SK-N-SH (cell line): ENCODE measurements around the gene NUDT7. TPM values are rescaled to one million over a fixed set of nuclear protein-coding genes. Genes with fewer than 3 reads are reported as not detected.

Experiments used
- CTCF ChIA-PET: fragments of 300-600, 350-600 bp; formaldehyde crosslinking; extraction: SDS; loops from one replicate; lab custom pipeline; 2021; lab: Yijun Ruan, JAX
- POLR2A ChIA-PET: fragments of 350-600 bp; sonication (Branson Sonifier 250); formaldehyde crosslinking; extraction: SDS; loops from one replicate; lab custom pipeline; 2020; ENCODE audit warnings: antibody characterized with exemption, inconsistent platforms; lab: Yijun Ruan, JAX
- DNase-seq: peaks from one replicate; pipeline ENCODE4 v3.0.0; 2012
- H2AFZ ChIP-seq: fragments of 200-600 bp; sonication (generic); 2 replicates; pipeline ENCODE4 v1.8.1; 2016; ENCODE audit warnings: antibody characterized with exemption, mild to moderate bottlenecking, low read depth
- H3F3A ChIP-seq: fragments of 200-600 bp; sonication (generic); replicated peaks from 2 replicates; pipeline ENCODE3; 2016; ENCODE audit warnings: antibody characterized with exemption, mild to moderate bottlenecking; ENCODE audit not compliant: insufficient read depth
- H3K27ac ChIP-seq, 2 experiments: fragments of 200-500 bp in 1 of 2; fragments of 200-600 bp in 1 of 2; sonication (Bioruptor generic) in 1 of 2; sonication (generic), shearing (Covaris generic) in 1 of 2; 2 replicates each; pipeline versions ENCODE4 v1.5.1 to v1.6.1; 2014 to 2016; ENCODE audit warnings: low read depth in 2 of 2, inconsistent platforms in 1 of 2, low read length in 1 of 2, mild to moderate bottlenecking in 1 of 2, mixed read lengths in 1 of 2
- H3K27me3 ChIP-seq: fragments of 200-600 bp; sonication (generic), shearing (Covaris generic); 2 replicates; pipeline ENCODE4 v1.6.1; 2016; ENCODE audit warnings: mixed run types; ENCODE audit not compliant: insufficient read depth
- H3K36me3 ChIP-seq, 2 experiments: fragments of 200-500 bp in 1 of 2; fragments of 200-600 bp in 1 of 2; sonication (Bioruptor generic) in 1 of 2; sonication (generic) in 1 of 2; replicated peaks in 1 of 2; 2 replicates each; pipeline versions ENCODE3 to v1.5.1; 2014 to 2016; ENCODE audit warnings: low read length in 1 of 2, mild to moderate bottlenecking in 1 of 2; ENCODE audit not compliant: insufficient read depth in 2 of 2, control insufficient read depth in 1 of 2
- H3K4me1 ChIP-seq, 2 experiments: fragments of 200-500 bp in 1 of 2; fragments of 200-600 bp in 1 of 2; sonication (Bioruptor generic) in 1 of 2; sonication (generic), shearing (Covaris generic) in 1 of 2; 2 replicates each; pipeline versions ENCODE4 v1.5.1 to v1.6.1; 2014 to 2016; ENCODE audit warnings: low read depth in 1 of 2, low read length in 1 of 2, mixed run types in 1 of 2; ENCODE audit not compliant: insufficient read depth in 2 of 2, control insufficient read depth in 1 of 2
- H3K4me2 ChIP-seq: fragments of 200-600 bp; sonication (generic), shearing (Covaris generic); 2 replicates; pipeline ENCODE4 v1.6.1; 2017; ENCODE audit warnings: mixed run types
- H3K4me3 ChIP-seq, 2 experiments: fragments of 200-500 bp in 1 of 2; fragments of 200-600 bp in 1 of 2; sonication (Bioruptor generic) in 1 of 2; sonication (generic), shearing (Covaris generic) in 1 of 2; 2 replicates each; pipeline versions ENCODE4 v1.5.1 to v1.8.1; 2014 to 2016; ENCODE audit warnings: low read depth in 2 of 2, inconsistent platforms in 1 of 2, low read length in 1 of 2, mild to moderate bottlenecking in 1 of 2, mixed read lengths in 1 of 2, moderate library complexity in 1 of 2
- H3K79me2 ChIP-seq: fragments of 200-600 bp; sonication (generic); 2 replicates; pipeline ENCODE4 v1.8.1; 2017; ENCODE audit warnings: mild to moderate bottlenecking; ENCODE audit not compliant: insufficient read depth
- H3K9ac ChIP-seq: fragments of 200-600 bp; sonication (generic); 2 replicates; pipeline ENCODE4 v1.6.1; 2017; ENCODE audit warnings: mixed run types
- H3K9me2 ChIP-seq: fragments of 200-600 bp; sonication (generic); 2 replicates; pipeline ENCODE4 v1.6.1; 2017; ENCODE audit warnings: mixed run types
- H3K9me3 ChIP-seq: fragments of 200-600 bp; sonication (generic); 2 replicates; pipeline ENCODE4 v1.6.1; 2017; ENCODE audit warnings: mixed run types, mild to moderate bottlenecking, moderate library complexity
- H4K20me1 ChIP-seq: fragments of 200-600 bp; sonication (generic); 2 replicates; pipeline ENCODE4 v1.6.1; 2017; ENCODE audit warnings: mild to moderate bottlenecking, mixed run types; ENCODE audit not compliant: insufficient read depth
- GABPA ChIP-seq: IDR thresholded peaks from 2 replicates; pipeline ENCODE4 v1.4.0; 2012; ENCODE audit warnings: low read depth, mild to moderate bottlenecking
- IRF3 ChIP-seq: fragments of 150-350 bp; IDR thresholded peaks from 2 replicates; pipeline ENCODE4 v1.6.1; 2016; ENCODE audit warnings: mild to moderate bottlenecking, low read depth, low read length
- MAX ChIP-seq: IDR thresholded peaks from 2 replicates; pipeline ENCODE4 v1.4.0; 2012; ENCODE audit warnings: low read depth
- NFIC ChIP-seq: IDR thresholded peaks from 2 replicates; pipeline ENCODE4 v1.4.0; 2012; ENCODE audit warnings: borderline replicate concordance
- SMC3 ChIP-seq: IDR thresholded peaks from 2 replicates; pipeline ENCODE4 v1.6.1; 2012; ENCODE audit warnings: low read depth, low read length, improper control_type of control experiment
- TAF1 ChIP-seq: IDR thresholded peaks from 2 replicates; pipeline ENCODE4 v1.6.1; 2012; ENCODE audit warnings: low read depth, mild to moderate bottlenecking, low read length, moderate library complexity, borderline replicate concordance
- TEAD4 ChIP-seq: IDR thresholded peaks from 2 replicates; pipeline ENCODE4 v1.4.0; 2012; ENCODE audit warnings: mild to moderate bottlenecking, borderline replicate concordance; ENCODE audit not compliant: insufficient read depth
- WGBS: methylation state at CpG from one replicate; pipeline ENCODE4 v1.1.6; 2017; ENCODE audit warnings: low lambda C conversion rate; 5-methylcytosine and 5-hydroxymethylcytosine counted together
- polyA plus RNA-seq, 3 experiments: library from polyadenylated mRNA; depleted of rRNA; stranded (reverse); fragments of >200 nt; gene quantifications; 2 replicates each; pipeline ENCODE4 v1.2.3, GENCODE V29; 2012
- TF ChIP-seq, protein P1 (sequence below): IDR thresholded peaks from 2 replicates; pipeline ENCODE4 v1.6.1; 2012; ENCODE audit warnings: mild to moderate bottlenecking, low read depth, low read length, moderate library complexity
- TF ChIP-seq, protein P2 (sequence below): fragments of 150-350 bp; IDR thresholded peaks from 2 replicates; pipeline ENCODE4 v1.6.1; 2017; ENCODE audit warnings: antibody characterized with exemption, low read length, low read depth, borderline replicate concordance

The NUDT7 gene
- polyA plus RNA-seq, 1 of the 3 experiments (the other 2 are of a cell fraction), result 11.4 TPM

- Histone ChIP-seq H3F3A (no peaks in the 10 kb centered on the region), H3K36me3 (no peaks in the 10 kb centered on the region), H3K27ac (no peak overlapping the region), H3K4me2 (no peak overlapping the region), H3K9ac (no peak overlapping the region), H3K27me3 (no peaks in the 10 kb centered on the region; the same call in 1 of the 2 replicates), H3K79me2 (no peaks in the 10 kb centered on the region), H3K4me3 (no peak overlapping the region), H4K20me1 (no peaks in the 10 kb centered on the region), H3K4me1 (no peaks in the 10 kb centered on the region), H3K9me3 (no peaks in the 10 kb centered on the region), H3K9me2 (no peaks in the 10 kb centered on the region), H2AFZ (no peak overlapping the region)
- POLR2A ChIA-PET, result no interaction called here
- WGBS, result 59% methylated on average over 7 of the region's 7 CpGs
- TF ChIP-seq MAX, result no peak
- TF ChIP-seq TAF1, result no peak
- TF ChIP-seq GABPA, result no peak
- no peak for DNase-seq
- CTCF ChIA-PET, result no interaction called here
Observed at GRCh38 chr16:77690416-77690815, 31.9 kb upstream of the NUDT7 start.

DNA sequence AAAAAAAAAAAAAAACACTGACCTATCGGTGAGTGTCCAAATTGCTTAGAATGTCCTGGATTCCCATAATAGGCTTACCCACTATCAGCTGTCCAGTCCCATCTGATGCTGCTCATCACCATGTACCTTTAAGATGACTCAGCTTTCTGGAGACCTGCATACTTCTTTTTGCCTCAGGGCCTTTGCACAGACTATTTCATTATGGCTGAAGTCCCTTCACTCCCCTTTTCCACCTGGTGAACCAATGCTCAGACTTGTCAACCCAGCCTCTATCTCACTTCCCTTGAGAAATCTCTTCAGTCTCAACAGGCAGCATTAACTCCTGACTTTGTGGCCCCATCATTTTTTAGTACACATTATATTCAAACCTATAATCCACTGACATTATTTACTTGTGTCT is 29.7 kb upstream of the NUDT7 start:
- no peaks in the 10 kb centered on the region for H3K36me3 ChIP-seq
- POLR2A ChIA-PET, result no interaction called here
- no peaks in the 10 kb centered on the region for H4K20me1 ChIP-seq
- no peaks in the 10 kb centered on the region for H3K79me2 ChIP-seq
- H2AFZ ChIP-seq, result no peak overlapping the region
- TF ChIP-seq, protein P1, sequence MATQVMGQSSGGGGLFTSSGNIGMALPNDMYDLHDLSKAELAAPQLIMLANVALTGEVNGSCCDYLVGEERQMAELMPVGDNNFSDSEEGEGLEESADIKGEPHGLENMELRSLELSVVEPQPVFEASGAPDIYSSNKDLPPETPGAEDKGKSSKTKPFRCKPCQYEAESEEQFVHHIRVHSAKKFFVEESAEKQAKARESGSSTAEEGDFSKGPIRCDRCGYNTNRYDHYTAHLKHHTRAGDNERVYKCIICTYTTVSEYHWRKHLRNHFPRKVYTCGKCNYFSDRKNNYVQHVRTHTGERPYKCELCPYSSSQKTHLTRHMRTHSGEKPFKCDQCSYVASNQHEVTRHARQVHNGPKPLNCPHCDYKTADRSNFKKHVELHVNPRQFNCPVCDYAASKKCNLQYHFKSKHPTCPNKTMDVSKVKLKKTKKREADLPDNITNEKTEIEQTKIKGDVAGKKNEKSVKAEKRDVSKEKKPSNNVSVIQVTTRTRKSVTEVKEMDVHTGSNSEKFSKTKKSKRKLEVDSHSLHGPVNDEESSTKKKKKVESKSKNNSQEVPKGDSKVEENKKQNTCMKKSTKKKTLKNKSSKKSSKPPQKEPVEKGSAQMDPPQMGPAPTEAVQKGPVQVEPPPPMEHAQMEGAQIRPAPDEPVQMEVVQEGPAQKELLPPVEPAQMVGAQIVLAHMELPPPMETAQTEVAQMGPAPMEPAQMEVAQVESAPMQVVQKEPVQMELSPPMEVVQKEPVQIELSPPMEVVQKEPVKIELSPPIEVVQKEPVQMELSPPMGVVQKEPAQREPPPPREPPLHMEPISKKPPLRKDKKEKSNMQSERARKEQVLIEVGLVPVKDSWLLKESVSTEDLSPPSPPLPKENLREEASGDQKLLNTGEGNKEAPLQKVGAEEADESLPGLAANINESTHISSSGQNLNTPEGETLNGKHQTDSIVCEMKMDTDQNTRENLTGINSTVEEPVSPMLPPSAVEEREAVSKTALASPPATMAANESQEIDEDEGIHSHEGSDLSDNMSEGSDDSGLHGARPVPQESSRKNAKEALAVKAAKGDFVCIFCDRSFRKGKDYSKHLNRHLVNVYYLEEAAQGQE, result no peak
- TF ChIP-seq, protein P2, sequence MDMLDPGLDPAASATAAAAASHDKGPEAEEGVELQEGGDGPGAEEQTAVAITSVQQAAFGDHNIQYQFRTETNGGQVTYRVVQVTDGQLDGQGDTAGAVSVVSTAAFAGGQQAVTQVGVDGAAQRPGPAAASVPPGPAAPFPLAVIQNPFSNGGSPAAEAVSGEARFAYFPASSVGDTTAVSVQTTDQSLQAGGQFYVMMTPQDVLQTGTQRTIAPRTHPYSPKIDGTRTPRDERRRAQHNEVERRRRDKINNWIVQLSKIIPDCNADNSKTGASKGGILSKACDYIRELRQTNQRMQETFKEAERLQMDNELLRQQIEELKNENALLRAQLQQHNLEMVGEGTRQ, result no peak
- TF ChIP-seq TEAD4 (no peak), SMC3 (no peak), NFIC (no peak), IRF3 (no peak)
- TF ChIP-seq, all 33 proteins: peak for 0
- no peaks in the 10 kb centered on the region; the same call in 1 of the 2 replicates for H3K27me3 ChIP-seq
- H3K4me2 ChIP-seq, result no peak overlapping the region
- WGBS, result 77% methylated on average over 1 of the region's 1 CpG
- no peaks in the 10 kb centered on the region for H3K9me2 ChIP-seq
- no peaks in the 10 kb centered on the region for H3K4me1 ChIP-seq
- no peaks in the 10 kb centered on the region for H3F3A ChIP-seq
- no peak overlapping the region for H3K9ac ChIP-seq
- no peak overlapping the region for H3K27ac ChIP-seq
- CTCF ChIA-PET, result no interaction called here
- no peaks in the 10 kb centered on the region for H3K9me3 ChIP-seq
- H3K4me3 ChIP-seq, result no peak overlapping the region
- no peak for DNase-seq
